ENCODE measurements around the gene EXOC6B. TPM values are rescaled to one million over a fixed set of nuclear protein-coding genes. Genes with fewer than 3 reads are reported as not detected.

The EXOC6B gene
- total RNA-seq, 1 donor from 2014 or later: 24.5 TPM

DNA sequence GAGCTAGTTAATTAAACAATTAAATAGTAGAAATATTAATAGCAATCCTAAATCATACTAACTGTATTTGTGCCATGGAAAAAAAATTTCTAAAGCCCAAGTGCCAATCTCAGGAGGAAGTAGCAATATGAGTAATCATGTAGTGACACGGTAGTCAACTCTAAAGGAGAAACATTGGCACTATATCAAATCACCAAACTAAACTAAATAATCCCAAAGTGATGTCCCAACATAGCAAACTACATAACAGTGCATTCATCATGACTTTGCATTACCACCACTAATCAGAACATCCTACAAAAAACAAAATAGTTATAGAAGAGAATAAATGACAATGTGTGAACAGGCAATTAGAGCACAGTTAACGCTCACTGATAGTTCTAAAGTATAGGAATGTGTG, 195.1 kb downstream of the EXOC6B start:
- H3K4me3 ChIP-seq (ENCODE audit: low read length in 3 of 3): no peak overlapping the region
- no peaks in the 10 kb centered on the region for H3K36me3 ChIP-seq (ENCODE audit: control insufficient read depth in 3 of 3, insufficient read depth in 3 of 3, low read length in 3 of 3)
- no peak overlapping the region for H3K9ac ChIP-seq (ENCODE audit: low read depth in 1 of 3, low read length in 3 of 3)
- H3K4me1 ChIP-seq (ENCODE audit: control insufficient read depth in 3 of 3, insufficient read depth in 3 of 3, low read length in 3 of 3): peaks cover 0 to 4% (median 0%) of the 10 kb centered on the region in 3 donors
- H3K27ac ChIP-seq (ENCODE audit: low read depth, low read length): no peak overlapping the region
- no peaks in the 10 kb centered on the region for H3K9me3 ChIP-seq (ENCODE audit: control insufficient read depth in 3 of 3, low read length in 3 of 3)
- H3K27me3 ChIP-seq (ENCODE audit: control insufficient read depth in 3 of 3, insufficient read depth in 3 of 3, low read length in 3 of 3): no peaks in the 10 kb centered on the region

DNA sequence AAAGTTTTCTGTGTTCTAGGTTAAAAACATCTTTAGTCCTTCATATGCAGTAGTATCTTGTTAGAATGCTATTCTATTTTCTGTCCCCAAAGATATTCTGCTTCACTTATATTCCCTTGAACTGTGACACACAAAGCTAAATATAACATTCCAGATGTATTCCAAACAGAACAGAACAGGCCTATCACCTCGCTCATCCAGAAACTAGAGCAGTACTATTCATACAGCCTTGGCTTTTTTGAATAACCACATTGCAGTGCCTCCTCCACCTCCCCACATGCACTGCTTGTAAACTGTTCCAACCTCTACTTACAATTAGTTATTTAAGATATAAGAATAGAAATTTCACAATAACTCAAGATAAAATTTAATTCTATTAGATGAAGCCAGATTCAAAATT, 196.8 kb downstream of the EXOC6B start:
- peaks cover 0 to 4% (median 0%) of the 10 kb centered on the region in 3 donors for H3K4me1 ChIP-seq (ENCODE audit: control insufficient read depth in 3 of 3, insufficient read depth in 3 of 3, low read length in 3 of 3)
- no peaks in the 10 kb centered on the region for H3K27me3 ChIP-seq (ENCODE audit: control insufficient read depth in 3 of 3, insufficient read depth in 3 of 3, low read length in 3 of 3)
- H3K9ac ChIP-seq (ENCODE audit: low read depth in 1 of 3, low read length in 3 of 3): no peak overlapping the region
- no peaks in the 10 kb centered on the region for H3K36me3 ChIP-seq (ENCODE audit: control insufficient read depth in 3 of 3, insufficient read depth in 3 of 3, low read length in 3 of 3)
- no peak overlapping the region for H3K27ac ChIP-seq (ENCODE audit: low read depth, low read length)
- no peak overlapping the region for H3K4me3 ChIP-seq (ENCODE audit: low read length in 3 of 3)
- H3K9me3 ChIP-seq (ENCODE audit: control insufficient read depth in 3 of 3, low read length in 3 of 3): no peaks in the 10 kb centered on the region

DNA sequence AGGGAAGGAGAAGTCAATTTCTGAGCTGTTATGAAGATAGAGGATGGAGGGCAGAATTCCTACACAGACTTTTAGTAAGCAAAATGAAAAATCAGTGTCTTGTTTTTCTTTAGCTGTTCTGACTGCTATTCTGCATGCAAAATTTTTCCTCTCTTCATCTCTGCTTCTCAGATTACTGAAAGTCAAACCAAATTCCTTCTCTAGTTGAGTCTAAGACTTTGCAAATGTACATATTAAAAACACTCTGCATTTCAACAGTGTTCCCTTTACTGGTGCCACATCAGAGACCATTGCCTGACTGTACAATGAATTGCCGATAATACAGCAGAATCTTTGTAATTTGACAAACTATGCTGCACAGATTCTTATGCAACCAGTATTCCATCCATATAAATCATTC, 198.8 kb downstream of the EXOC6B start:
- H3K9me3 ChIP-seq (ENCODE audit: control insufficient read depth in 3 of 3, low read length in 3 of 3): no peaks in the 10 kb centered on the region
- no peak overlapping the region for H3K9ac ChIP-seq (ENCODE audit: low read depth in 1 of 3, low read length in 3 of 3)
- peaks cover 0 to 4% (median 0%) of the 10 kb centered on the region in 3 donors for H3K4me1 ChIP-seq (ENCODE audit: control insufficient read depth in 3 of 3, insufficient read depth in 3 of 3, low read length in 3 of 3)
- no peak overlapping the region for H3K27ac ChIP-seq (ENCODE audit: low read depth, low read length)
- no peaks in the 10 kb centered on the region for H3K27me3 ChIP-seq (ENCODE audit: control insufficient read depth in 3 of 3, insufficient read depth in 3 of 3, low read length in 3 of 3)
- no peak overlapping the region for H3K4me3 ChIP-seq (ENCODE audit: low read length in 3 of 3)
- no peaks in the 10 kb centered on the region for H3K36me3 ChIP-seq (ENCODE audit: control insufficient read depth in 3 of 3, insufficient read depth in 3 of 3, low read length in 3 of 3)

- Histone ChIP-seq H3K36me3 (ENCODE audit: control insufficient read depth in 3 of 3, insufficient read depth in 3 of 3, low read length in 3 of 3) (no peaks in the 10 kb centered on the region), H3K9ac (ENCODE audit: low read depth in 1 of 3, low read length in 3 of 3) (no peak overlapping the region), H3K4me3 (ENCODE audit: low read length in 3 of 3) (no peak overlapping the region), H3K4me1 (ENCODE audit: control insufficient read depth in 3 of 3, insufficient read depth in 3 of 3, low read length in 3 of 3) (peaks cover 0 to 4% (median 0%) of the 10 kb centered on the region in 3 donors), H3K9me3 (ENCODE audit: control insufficient read depth in 3 of 3, low read length in 3 of 3) (no peaks in the 10 kb centered on the region), H3K27me3 (ENCODE audit: control insufficient read depth in 3 of 3, insufficient read depth in 3 of 3, low read length in 3 of 3) (no peaks in the 10 kb centered on the region), H3K27ac (ENCODE audit: low read depth, low read length) (no peak overlapping the region)
These were observed 200.5 kb downstream of the EXOC6B start for GRCh38 chr2:72625366-72625765.

GRCh38 chr2:72623481-72623880, 202.4 kb downstream of the EXOC6B start:
- Histone ChIP-seq H3K9me3 (ENCODE audit: control insufficient read depth in 3 of 3, low read length in 3 of 3) (no peaks in the 10 kb centered on the region), H3K27ac (ENCODE audit: low read depth, low read length) (no peak overlapping the region), H3K27me3 (ENCODE audit: control insufficient read depth in 3 of 3, insufficient read depth in 3 of 3, low read length in 3 of 3) (no peaks in the 10 kb centered on the region), H3K9ac (ENCODE audit: low read depth in 1 of 3, low read length in 3 of 3) (no peak overlapping the region), H3K4me3 (ENCODE audit: low read length in 3 of 3) (no peak overlapping the region), H3K36me3 (ENCODE audit: control insufficient read depth in 3 of 3, insufficient read depth in 3 of 3, low read length in 3 of 3) (no peaks in the 10 kb centered on the region), H3K4me1 (ENCODE audit: control insufficient read depth in 3 of 3, insufficient read depth in 3 of 3, low read length in 3 of 3) (no peaks in the 10 kb centered on the region)

DNA sequence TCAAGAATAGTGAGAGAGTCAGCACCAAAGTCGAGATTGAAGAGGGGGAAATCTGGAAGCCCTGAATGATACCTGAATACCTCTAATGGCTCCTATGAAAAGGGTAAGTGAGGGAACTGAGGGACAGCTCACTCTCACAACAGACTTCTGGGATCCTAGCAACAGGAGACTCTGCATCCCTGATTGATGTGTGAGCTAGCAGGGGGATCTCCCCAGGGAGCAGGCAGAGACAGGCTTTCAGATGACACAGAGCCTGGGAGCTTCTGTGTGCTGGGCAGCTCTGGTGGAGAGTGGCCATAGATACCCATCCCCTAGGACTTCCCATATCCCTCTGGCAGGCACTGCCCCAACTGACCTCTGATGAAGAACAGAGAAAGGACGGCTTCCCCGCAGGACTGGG, 206.2 kb downstream of the EXOC6B start:
- no peak overlapping the region for H3K27ac ChIP-seq (ENCODE audit: low read depth, low read length)
- H3K4me3 ChIP-seq (ENCODE audit: low read length in 3 of 3): no peak overlapping the region
- H3K4me1 ChIP-seq (ENCODE audit: control insufficient read depth in 3 of 3, insufficient read depth in 3 of 3, low read length in 3 of 3): no peaks in the 10 kb centered on the region
- no peak overlapping the region for H3K9ac ChIP-seq (ENCODE audit: low read depth in 1 of 3, low read length in 3 of 3)
- no peaks in the 10 kb centered on the region for H3K9me3 ChIP-seq (ENCODE audit: control insufficient read depth in 3 of 3, low read length in 3 of 3)
- no peaks in the 10 kb centered on the region for H3K27me3 ChIP-seq (ENCODE audit: control insufficient read depth in 3 of 3, insufficient read depth in 3 of 3, low read length in 3 of 3)
- no peaks in the 10 kb centered on the region for H3K36me3 ChIP-seq (ENCODE audit: control insufficient read depth in 3 of 3, insufficient read depth in 3 of 3, low read length in 3 of 3)

DNA sequence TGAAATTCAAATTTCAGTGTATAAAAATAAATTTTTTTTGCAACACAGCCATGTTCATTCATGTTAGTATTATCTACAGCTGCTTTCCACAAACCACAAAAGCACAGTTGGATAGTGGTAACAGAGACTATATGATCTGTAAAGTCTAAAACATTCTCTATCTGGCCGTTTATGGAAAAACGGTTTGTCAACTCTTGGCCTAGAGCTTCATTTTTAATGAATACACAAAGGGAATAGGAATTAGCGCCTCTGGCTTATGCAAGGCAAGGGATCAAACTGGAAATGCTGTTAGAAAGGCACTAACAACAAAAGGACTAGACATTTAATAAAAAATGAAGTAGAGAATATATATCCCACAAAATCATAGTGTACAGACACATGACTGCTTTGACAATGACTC, 211.9 kb downstream of the EXOC6B start:
- no peaks in the 10 kb centered on the region for H3K4me1 ChIP-seq (ENCODE audit: control insufficient read depth in 3 of 3, insufficient read depth in 3 of 3, low read length in 3 of 3)
- no peak overlapping the region for H3K27ac ChIP-seq (ENCODE audit: low read depth, low read length)
- no peak overlapping the region for H3K9ac ChIP-seq (ENCODE audit: low read depth in 1 of 3, low read length in 3 of 3)
- H3K9me3 ChIP-seq (ENCODE audit: control insufficient read depth in 3 of 3, low read length in 3 of 3): no peaks in the 10 kb centered on the region
- no peaks in the 10 kb centered on the region for H3K36me3 ChIP-seq (ENCODE audit: control insufficient read depth in 3 of 3, insufficient read depth in 3 of 3, low read length in 3 of 3)
- H3K27me3 ChIP-seq (ENCODE audit: control insufficient read depth in 3 of 3, insufficient read depth in 3 of 3, low read length in 3 of 3): no peaks in the 10 kb centered on the region
- H3K4me3 ChIP-seq (ENCODE audit: low read length in 3 of 3): no peak overlapping the region

GRCh38 chr2:72612614-72613160, 213.1 kb downstream of the EXOC6B start:
- H3K9ac ChIP-seq (ENCODE audit: low read depth in 1 of 3, low read length in 3 of 3): no peak overlapping the region

DNA sequence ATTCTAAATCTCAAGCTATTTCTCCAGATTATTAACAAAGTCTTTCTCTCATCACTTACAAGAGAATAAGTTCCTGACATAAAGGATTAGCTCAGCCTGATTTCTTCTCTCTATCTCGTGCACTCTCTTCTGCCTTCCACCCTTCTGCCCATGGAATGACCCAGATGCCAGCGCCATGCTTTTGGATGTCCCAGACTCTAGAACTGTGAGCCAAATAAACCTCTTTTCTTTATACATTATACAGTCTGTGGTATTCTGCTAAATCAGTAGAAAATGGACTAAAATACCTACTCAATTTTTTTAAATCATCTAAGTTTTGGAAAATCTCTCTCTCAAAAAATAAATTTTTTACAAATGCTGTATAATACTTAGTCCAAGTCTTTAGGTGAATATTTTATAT, 218.6 kb downstream of the EXOC6B start:
- Histone ChIP-seq H3K4me1 (ENCODE audit: control insufficient read depth in 3 of 3, insufficient read depth in 3 of 3, low read length in 3 of 3) (peaks cover 0 to 4% (median 0%) of the 10 kb centered on the region in 3 donors), H3K36me3 (ENCODE audit: control insufficient read depth in 3 of 3, insufficient read depth in 3 of 3, low read length in 3 of 3) (no peaks in the 10 kb centered on the region), H3K9me3 (ENCODE audit: control insufficient read depth in 3 of 3, low read length in 3 of 3) (no peaks in the 10 kb centered on the region), H3K9ac (ENCODE audit: low read depth in 1 of 3, low read length in 3 of 3) (no peak overlapping the region), H3K27ac (ENCODE audit: low read depth, low read length) (no peak overlapping the region), H3K4me3 (ENCODE audit: low read length in 3 of 3) (no peak overlapping the region), H3K27me3 (ENCODE audit: control insufficient read depth in 3 of 3, insufficient read depth in 3 of 3, low read length in 3 of 3) (no peaks in the 10 kb centered on the region)

More at GRCh38 chr2:72612614-72613160, 213.1 kb downstream of the EXOC6B start:
- Histone ChIP-seq H3K27me3 (ENCODE audit: control insufficient read depth in 3 of 3, insufficient read depth in 3 of 3, low read length in 3 of 3) (no peaks in the 10 kb centered on the region), H3K36me3 (ENCODE audit: control insufficient read depth in 3 of 3, insufficient read depth in 3 of 3, low read length in 3 of 3) (no peaks in the 10 kb centered on the region), H3K4me3 (ENCODE audit: low read length in 3 of 3) (no peak overlapping the region), H3K9me3 (ENCODE audit: control insufficient read depth in 3 of 3, low read length in 3 of 3) (no peaks in the 10 kb centered on the region), H3K27ac (ENCODE audit: low read depth, low read length) (no peak overlapping the region), H3K4me1 (ENCODE audit: control insufficient read depth in 3 of 3, insufficient read depth in 3 of 3, low read length in 3 of 3) (no peaks in the 10 kb centered on the region)

DNA sequence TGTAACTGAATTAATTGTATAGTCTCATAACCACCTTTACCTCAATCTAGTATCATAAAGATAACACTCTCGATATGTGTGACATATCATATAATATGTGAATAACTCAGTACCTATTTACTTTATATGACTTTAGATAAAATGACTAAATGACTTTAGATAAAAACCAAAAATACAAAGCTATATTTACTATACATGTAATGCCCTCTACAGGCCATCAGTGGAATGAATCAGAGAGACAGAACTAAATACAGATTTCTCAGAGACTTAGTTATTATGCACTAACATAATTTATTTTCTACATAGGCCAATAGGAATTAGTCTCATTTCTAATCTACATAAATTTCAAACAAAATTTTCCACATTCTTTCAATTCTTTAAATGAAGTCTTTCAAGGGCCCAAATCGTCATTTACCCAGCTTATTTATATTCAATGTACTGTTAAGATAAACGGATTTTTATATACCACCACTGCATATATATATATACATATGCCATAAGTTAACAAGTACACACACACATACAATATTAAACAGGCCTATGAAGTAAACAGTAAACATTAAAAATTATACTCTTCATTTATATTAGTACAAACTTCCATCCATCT, 219.9 kb downstream of the EXOC6B start:
- peaks cover 0 to 4% (median 0%) of the 10 kb centered on the region in 3 donors for H3K4me1 ChIP-seq (ENCODE audit: control insufficient read depth in 3 of 3, insufficient read depth in 3 of 3, low read length in 3 of 3)
- no peaks in the 10 kb centered on the region for H3K27me3 ChIP-seq (ENCODE audit: control insufficient read depth in 3 of 3, insufficient read depth in 3 of 3, low read length in 3 of 3)
- no peaks in the 10 kb centered on the region for H3K9me3 ChIP-seq (ENCODE audit: control insufficient read depth in 3 of 3, low read length in 3 of 3)
- no peak overlapping the region for H3K4me3 ChIP-seq (ENCODE audit: low read length in 3 of 3)
- H3K36me3 ChIP-seq (ENCODE audit: control insufficient read depth in 3 of 3, insufficient read depth in 3 of 3, low read length in 3 of 3): no peaks in the 10 kb centered on the region
- H3K27ac ChIP-seq (ENCODE audit: low read depth, low read length): no peak overlapping the region
- no peak overlapping the region for H3K9ac ChIP-seq (ENCODE audit: low read depth in 1 of 3, low read length in 3 of 3)

Data from skeletal muscle tissue (tissue), 4 donors.